Progenitor cell of endocrine pancreas (in vitro differentiated cells): ENCODE measurements around the gene CACNG1. TPM values are rescaled to one million over a fixed set of nuclear protein-coding genes. Genes with fewer than 3 reads are reported as not detected.

Experiments used
- DNase-seq: peaks from one replicate; pipeline ENCODE4 v3.0.0; 2021; ENCODE audit warnings: low spot score; ENCODE audit not compliant: unreplicated experiment
- H3K27ac Mint-ChIP-seq: 2 replicates; pipeline ENCODE4 v1.8.0; 2021; ENCODE audit warnings: mild to moderate bottlenecking, moderate library complexity, mixed read lengths
- H3K27me3 Mint-ChIP-seq: 2 replicates; pipeline ENCODE4 v1.8.0; 2021; ENCODE audit warnings: mixed read lengths
- H3K36me3 Mint-ChIP-seq: 2 replicates; pipeline ENCODE4 v1.8.0; 2022; ENCODE audit warnings: mixed read lengths; ENCODE audit not compliant: insufficient read depth
- H3K4me1 Mint-ChIP-seq: 2 replicates; pipeline ENCODE4 v1.8.0; 2021; ENCODE audit warnings: low read depth, mixed read lengths
- H3K4me3 Mint-ChIP-seq: 2 replicates; pipeline ENCODE4 v1.8.0; 2021; ENCODE audit warnings: low read depth, mild to moderate bottlenecking, moderate library complexity, mixed read lengths
- H3K9me3 Mint-ChIP-seq: 2 replicates; pipeline ENCODE4 v1.8.0; 2021; ENCODE audit warnings: low read depth, mixed read lengths
- total RNA-seq: library from RNA; stranded (reverse); gene quantifications from 2 replicates; pipeline ENCODE4 v1.2.1, GENCODE V29; 2021
- TF ChIP-seq, protein P1 (sequence below): fragments of 200-600 bp; sonication (generic); IDR thresholded peaks from one replicate; pipeline ENCODE4 v1.5.0; 2021; ENCODE audit warnings: antibody characterized with exemption, mild to moderate bottlenecking; ENCODE audit not compliant: unreplicated experiment

Gene CACNG1
- total RNA-seq, 1 donor from 2014 or later: 0.22 TPM

DNA sequence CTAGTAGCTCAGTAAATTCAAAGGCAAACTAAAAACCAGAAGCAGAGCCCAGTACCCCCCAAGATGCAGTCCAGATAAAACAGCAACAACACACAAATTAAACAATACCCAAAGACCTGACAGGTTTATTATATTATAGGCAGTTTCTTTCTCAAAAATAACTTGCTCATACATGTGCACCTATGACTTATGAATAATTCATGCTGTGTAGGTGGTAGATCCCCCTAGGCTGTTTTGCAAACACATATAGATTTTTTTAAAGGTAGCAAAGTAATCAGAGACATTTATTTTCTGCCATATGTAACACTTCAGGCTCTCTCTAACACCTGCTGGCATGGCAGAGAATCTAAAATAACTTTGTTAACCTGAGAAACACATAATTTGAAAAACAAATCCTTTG, 27.2 kb downstream of the CACNG1 start:
- Mint-ChIP-seq H3K9me3 (no peaks in the 10 kb centered on the region), H3K4me3 (no peak overlapping the region), H3K27ac (no peak overlapping the region), H3K36me3 (peaks cover 4% of the 10 kb centered on the region), H3K27me3 (no peaks in the 10 kb centered on the region), H3K4me1 (peaks cover 41% of the 10 kb centered on the region)
- TF ChIP-seq, protein P1, sequence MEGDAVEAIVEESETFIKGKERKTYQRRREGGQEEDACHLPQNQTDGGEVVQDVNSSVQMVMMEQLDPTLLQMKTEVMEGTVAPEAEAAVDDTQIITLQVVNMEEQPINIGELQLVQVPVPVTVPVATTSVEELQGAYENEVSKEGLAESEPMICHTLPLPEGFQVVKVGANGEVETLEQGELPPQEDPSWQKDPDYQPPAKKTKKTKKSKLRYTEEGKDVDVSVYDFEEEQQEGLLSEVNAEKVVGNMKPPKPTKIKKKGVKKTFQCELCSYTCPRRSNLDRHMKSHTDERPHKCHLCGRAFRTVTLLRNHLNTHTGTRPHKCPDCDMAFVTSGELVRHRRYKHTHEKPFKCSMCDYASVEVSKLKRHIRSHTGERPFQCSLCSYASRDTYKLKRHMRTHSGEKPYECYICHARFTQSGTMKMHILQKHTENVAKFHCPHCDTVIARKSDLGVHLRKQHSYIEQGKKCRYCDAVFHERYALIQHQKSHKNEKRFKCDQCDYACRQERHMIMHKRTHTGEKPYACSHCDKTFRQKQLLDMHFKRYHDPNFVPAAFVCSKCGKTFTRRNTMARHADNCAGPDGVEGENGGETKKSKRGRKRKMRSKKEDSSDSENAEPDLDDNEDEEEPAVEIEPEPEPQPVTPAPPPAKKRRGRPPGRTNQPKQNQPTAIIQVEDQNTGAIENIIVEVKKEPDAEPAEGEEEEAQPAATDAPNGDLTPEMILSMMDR: no peak
- no peak for DNase-seq

DNA sequence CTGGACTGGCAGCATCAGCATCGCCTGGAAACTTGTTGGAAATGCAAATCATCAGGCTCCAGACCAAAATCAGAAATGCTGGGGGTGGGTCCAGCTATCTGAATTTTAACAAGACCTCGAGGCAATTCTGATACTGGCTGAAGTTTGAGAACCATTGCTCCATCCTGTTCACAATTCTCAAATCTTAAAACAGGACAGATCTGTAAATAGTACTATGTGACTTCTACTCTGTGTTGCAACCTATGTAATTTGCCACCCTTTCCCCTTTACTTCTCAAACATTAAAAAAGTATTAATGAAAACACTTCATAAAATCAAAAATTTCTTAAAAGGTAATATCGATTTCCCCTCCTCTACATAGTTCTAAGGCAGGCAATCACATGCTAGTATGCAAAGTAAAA, 28.5 kb downstream of the CACNG1 start:
- peaks cover 4% of the 10 kb centered on the region for H3K36me3 Mint-ChIP-seq
- TF ChIP-seq, protein P1: no peak
- no peak for DNase-seq
- H3K27me3 Mint-ChIP-seq: no peaks in the 10 kb centered on the region
- H3K4me1 Mint-ChIP-seq: peaks cover 47% of the 10 kb centered on the region
- H3K27ac Mint-ChIP-seq: no peak overlapping the region
- no peaks in the 10 kb centered on the region for H3K9me3 Mint-ChIP-seq
- no peak overlapping the region for H3K4me3 Mint-ChIP-seq

DNA sequence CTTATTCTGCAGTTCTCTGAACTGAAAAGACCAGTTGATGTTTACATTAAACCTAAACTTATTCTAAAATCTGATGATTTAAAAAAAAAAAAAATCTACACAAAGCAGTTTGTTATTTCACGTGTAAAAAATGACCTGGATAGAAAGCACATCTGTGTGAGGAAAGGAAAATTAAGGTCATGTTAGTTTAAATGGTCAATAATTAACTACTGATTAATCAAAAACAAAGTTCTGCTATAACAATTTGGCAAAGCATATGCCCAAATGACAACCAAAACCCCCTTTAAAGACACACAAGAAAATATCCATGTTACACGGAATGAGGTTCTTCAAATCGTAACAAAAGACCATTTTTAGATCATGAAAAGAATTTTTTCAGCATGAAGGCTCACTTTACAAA, 30.4 kb downstream of the CACNG1 start:
- H3K36me3 Mint-ChIP-seq: peaks cover 7% of the 10 kb centered on the region
- no peaks in the 10 kb centered on the region for H3K9me3 Mint-ChIP-seq
- peak overlapping the region; percentile 17 for H3K27ac Mint-ChIP-seq
- DNase-seq: no peak
- TF ChIP-seq, protein P1: no peak
- H3K4me1 Mint-ChIP-seq: peaks cover 38% of the 10 kb centered on the region
- H3K27me3 Mint-ChIP-seq: no peaks in the 10 kb centered on the region
- no peak overlapping the region for H3K4me3 Mint-ChIP-seq

DNA sequence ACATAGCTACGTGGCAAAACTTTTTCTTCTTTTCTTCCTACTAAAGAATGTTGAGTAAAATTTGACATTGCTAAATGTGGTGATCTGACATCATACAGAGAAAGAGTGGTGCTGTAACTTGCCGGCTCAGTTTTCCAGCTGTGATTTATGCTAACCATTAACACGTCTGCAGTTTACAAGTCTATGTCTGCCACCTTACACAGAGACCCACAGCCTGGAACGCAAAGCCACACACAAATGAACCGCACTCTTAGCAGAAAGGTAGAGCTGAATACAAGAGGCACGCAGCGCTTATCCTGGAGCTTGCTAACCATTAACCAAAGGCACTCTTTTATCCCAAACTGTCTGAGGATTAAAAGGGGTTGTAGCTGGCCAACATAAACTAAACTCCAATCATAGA, 31.9 kb downstream of the CACNG1 start:
- DNase-seq: no peak
- peak overlapping the region; percentile 82 for H3K27ac Mint-ChIP-seq
- H3K36me3 Mint-ChIP-seq: peaks cover 7% of the 10 kb centered on the region
- TF ChIP-seq, protein P1: no peak
- peaks cover 31% of the 10 kb centered on the region for H3K4me1 Mint-ChIP-seq
- no peaks in the 10 kb centered on the region for H3K27me3 Mint-ChIP-seq
- H3K9me3 Mint-ChIP-seq: no peaks in the 10 kb centered on the region
- H3K4me3 Mint-ChIP-seq: peak overlapping the region; percentile 7

DNA sequence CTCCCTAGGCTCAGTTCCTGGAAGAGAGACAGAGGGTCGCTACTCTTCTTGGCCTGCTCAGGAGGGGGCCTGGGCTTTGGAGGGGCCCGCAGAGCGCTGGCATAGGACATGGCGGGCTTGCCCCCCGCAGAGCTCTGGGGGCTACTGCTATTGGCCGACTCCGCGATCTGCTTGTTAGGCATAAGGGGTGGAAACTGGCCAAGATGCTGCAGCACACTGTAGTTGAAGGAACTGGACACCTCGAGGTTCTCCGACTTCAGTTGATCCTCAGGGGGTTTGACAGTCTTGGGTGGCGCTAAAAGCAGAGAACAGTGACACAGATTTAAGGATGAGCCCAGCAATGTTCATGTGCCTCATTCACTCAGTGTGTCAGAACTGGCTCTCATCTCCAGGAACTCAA, 33.9 kb downstream of the CACNG1 start:
- Mint-ChIP-seq H3K4me3 (no peak overlapping the region), H3K27ac (no peak overlapping the region), H3K27me3 (no peaks in the 10 kb centered on the region), H3K9me3 (no peaks in the 10 kb centered on the region), H3K4me1 (peaks cover 26% of the 10 kb centered on the region), H3K36me3 (peaks cover 3% of the 10 kb centered on the region)
- TF ChIP-seq, protein P1: no peak
- DNase-seq: no peak
